ENCODE data around the gene DNAJC12. TPM values are rescaled to one million over a fixed set of nuclear protein-coding genes. Genes with fewer than 3 reads are reported as not detected.

Gene DNAJC12
- polyA plus RNA-seq, 2 of the 4 experiments (the other 2 are of a cell fraction), result 19.1 to 80.0 TPM

DNA sequence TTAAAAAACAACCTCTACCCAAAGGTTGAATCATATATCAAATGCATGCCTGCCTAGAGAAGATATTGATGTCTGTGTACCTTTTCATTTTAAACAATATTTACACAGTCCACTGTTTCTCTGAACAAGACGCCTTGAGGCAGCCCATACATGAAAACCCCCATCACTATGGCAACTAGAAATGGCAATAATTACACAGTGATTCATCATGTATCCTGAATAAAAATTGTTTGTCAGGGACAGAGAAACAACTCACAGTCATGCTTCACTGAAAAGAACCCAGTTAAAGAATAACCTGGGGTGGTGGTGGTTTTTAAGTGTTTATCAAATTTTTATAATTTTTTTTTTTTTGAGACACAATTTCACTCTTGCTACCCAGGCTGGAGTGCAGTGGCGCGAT lies 19.7 kb downstream of the DNAJC12 start:
- ChIA-PET POLR2A (no interaction called here), CTCF (interaction anchor here (1.2 to 2.4 kb wide), 2 partner anchors 30 to 52 kb away, joined by 4 to 15 read pairs; no protein-coding TSS in a partner anchor)
- FAIRE-seq, result peak; percentile 96
- peak overlapping the region; percentile 95 to 97 for H3K27ac ChIP-seq
- 0% methylated on average over 3 of the region's 3 CpGs for WGBS (ENCODE audit: missing lambda C conversion rate)
- peaks cover 78% of the 10 kb centered on the region for H3K4me1 ChIP-seq
- peak overlapping the region; percentile 17; the same call in 2 of the 3 replicates for H3K4me3 ChIP-seq
- H3K4me2 ChIP-seq, result peak overlapping the region; percentile 82
- H3K9me3 ChIP-seq, result no peaks in the 10 kb centered on the region
- DNase-seq (ENCODE audit: low read depth in 1 of 2, low spot score in 1 of 2), result peak; percentile 73 to 97
- ATAC-seq, result peak; percentile 78 to 83
- TF ChIP-seq JUNB (IDR thresholded peaks at IDR 0.05) (peak; percentile 98), ESRRA (IDR thresholded peaks at IDR 0.05; ENCODE audit: borderline replicate concordance, low read length) (no peak), CEBPB (IDR thresholded peaks at IDR 0.05) (peak in 1 of 2 experiments; percentile 62; a peak in 1 of 4 replicates), CBX2 (IDR thresholded peaks at IDR 0.05; ENCODE audit: borderline replicate concordance, low read depth) (no peak), POLR2AphosphoS2 (conservative IDR thresholded peaks at IDR 0.05; ENCODE audit: low read length) (no peak), ZC3H11A (IDR thresholded peaks at IDR 0.05) (no peak), RCOR1 (IDR thresholded peaks at IDR 0.05; ENCODE audit: low read depth, low read length) (no peak), HDAC2 (IDR thresholded peaks at IDR 0.05) (no peak), EHF (CRISPR knock-in tag; IDR thresholded peaks at IDR 0.05) (no peak), GATA3 (IDR thresholded peaks at IDR 0.05; ENCODE audit: borderline replicate concordance) (peak; percentile 93), POLR2A (IDR thresholded peaks at IDR 0.05; ENCODE audit: low read length) (no peak), TFCP2L1 (CRISPR knock-in tag; IDR thresholded peaks at IDR 0.05) (no peak), MYC (IDR thresholded peaks at IDR 0.05; ENCODE audit: borderline replicate concordance, low read length) (no peak), SREBF2 (IDR thresholded peaks at IDR 0.05) (no peak), RAD21 (conservative IDR thresholded peaks at IDR 0.05 in 1 of 2, IDR thresholded peaks at IDR 0.05 in 1 of 2) (peak in 1 of 2 experiments; percentile 38; a peak in 2 of 5 replicates), EHMT2 (IDR thresholded peaks at IDR 0.05; ENCODE audit: low read depth) (no peak), HOXB5 (CRISPR knock-in tag; IDR thresholded peaks at IDR 0.05) (peak; percentile 7; the same call in 1 of the 2 replicates), ZFP36 (IDR thresholded peaks at IDR 0.05; ENCODE audit: borderline replicate concordance, partially characterized antibody) (no peak), BHLHE40 (IDR thresholded peaks at IDR 0.05; ENCODE audit: low read depth, low read length) (no peak), SMC3 (IDR thresholded peaks at IDR 0.05) (no peak; the same call in 1 of the 3 replicates), FOSB (CRISPR knock-in tag; IDR thresholded peaks at IDR 0.05) (no peak), KDM1A (IDR thresholded peaks at IDR 0.05; ENCODE audit: low read depth) (no peak), NFE2L2 (conservative IDR thresholded peaks at IDR 0.05; ENCODE audit: low read length) (no peak), KDM5A (IDR thresholded peaks at IDR 0.05) (no peak), ZSCAN20 (CRISPR knock-in tag; IDR thresholded peaks at IDR 0.05) (no peak), MAZ (IDR thresholded peaks at IDR 0.05; ENCODE audit: borderline replicate concordance, low read depth, low read length) (no peak), CHD4 (IDR thresholded peaks at IDR 0.05; ENCODE audit: borderline replicate concordance) (no peak), NPAS2 (CRISPR knock-in tag; IDR thresholded peaks at IDR 0.05; ENCODE audit: borderline replicate concordance) (no peak), MAFK (IDR thresholded peaks at IDR 0.05; ENCODE audit: partially characterized antibody) (peak; percentile 66), PHF8 (IDR thresholded peaks at IDR 0.05; ENCODE audit: borderline replicate concordance, low read depth) (no peak), FOSL2 (IDR thresholded peaks at IDR 0.05) (peak; percentile 92), FOSL2 (CRISPR knock-in tag; IDR thresholded peaks at IDR 0.05) (peak; percentile 98), HOXB13 (CRISPR knock-in tag; IDR thresholded peaks at IDR 0.05; ENCODE audit: low read depth) (no peak), EP300 (IDR thresholded peaks at IDR 0.05) (peak; percentile 86 to 91; a peak in 3 of 5 replicates)
- TF ChIP-seq, protein P1, sequence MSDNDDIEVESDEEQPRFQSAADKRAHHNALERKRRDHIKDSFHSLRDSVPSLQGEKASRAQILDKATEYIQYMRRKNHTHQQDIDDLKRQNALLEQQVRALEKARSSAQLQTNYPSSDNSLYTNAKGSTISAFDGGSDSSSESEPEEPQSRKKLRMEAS (IDR thresholded peaks at IDR 0.05), result peak; percentile 67; the same call in 1 of the 2 replicates
- TF ChIP-seq, protein P2, sequence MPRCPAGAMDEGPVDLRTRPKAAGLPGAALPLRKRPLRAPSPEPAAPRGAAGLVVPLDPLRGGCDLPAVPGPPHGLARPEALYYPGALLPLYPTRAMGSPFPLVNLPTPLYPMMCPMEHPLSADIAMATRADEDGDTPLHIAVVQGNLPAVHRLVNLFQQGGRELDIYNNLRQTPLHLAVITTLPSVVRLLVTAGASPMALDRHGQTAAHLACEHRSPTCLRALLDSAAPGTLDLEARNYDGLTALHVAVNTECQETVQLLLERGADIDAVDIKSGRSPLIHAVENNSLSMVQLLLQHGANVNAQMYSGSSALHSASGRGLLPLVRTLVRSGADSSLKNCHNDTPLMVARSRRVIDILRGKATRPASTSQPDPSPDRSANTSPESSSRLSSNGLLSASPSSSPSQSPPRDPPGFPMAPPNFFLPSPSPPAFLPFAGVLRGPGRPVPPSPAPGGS (IDR thresholded peaks at IDR 0.05), result peak; percentile 94
- TF ChIP-seq, protein P3, sequence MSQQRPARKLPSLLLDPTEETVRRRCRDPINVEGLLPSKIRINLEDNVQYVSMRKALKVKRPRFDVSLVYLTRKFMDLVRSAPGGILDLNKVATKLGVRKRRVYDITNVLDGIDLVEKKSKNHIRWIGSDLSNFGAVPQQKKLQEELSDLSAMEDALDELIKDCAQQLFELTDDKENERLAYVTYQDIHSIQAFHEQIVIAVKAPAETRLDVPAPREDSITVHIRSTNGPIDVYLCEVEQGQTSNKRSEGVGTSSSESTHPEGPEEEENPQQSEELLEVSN (IDR thresholded peaks at IDR 0.05; ENCODE audit: borderline replicate concordance, low read depth), result no peak
- TF ChIP-seq, protein P4, sequence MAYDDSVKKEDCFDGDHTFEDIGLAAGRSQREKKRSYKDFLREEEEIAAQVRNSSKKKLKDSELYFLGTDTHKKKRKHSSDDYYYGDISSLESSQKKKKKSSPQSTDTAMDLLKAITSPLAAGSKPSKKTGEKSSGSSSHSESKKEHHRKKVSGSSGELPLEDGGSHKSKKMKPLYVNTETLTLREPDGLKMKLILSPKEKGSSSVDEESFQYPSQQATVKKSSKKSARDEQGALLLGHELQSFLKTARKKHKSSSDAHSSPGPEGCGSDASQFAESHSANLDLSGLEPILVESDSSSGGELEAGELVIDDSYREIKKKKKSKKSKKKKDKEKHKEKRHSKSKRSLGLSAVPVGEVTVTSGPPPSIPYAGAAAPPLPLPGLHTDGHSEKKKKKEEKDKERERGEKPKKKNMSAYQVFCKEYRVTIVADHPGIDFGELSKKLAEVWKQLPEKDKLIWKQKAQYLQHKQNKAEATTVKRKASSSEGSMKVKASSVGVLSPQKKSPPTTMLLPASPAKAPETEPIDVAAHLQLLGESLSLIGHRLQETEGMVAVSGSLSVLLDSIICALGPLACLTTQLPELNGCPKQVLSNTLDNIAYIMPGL (CRISPR knock-in tag; IDR thresholded peaks at IDR 0.05; ENCODE audit: borderline replicate concordance), result no peak
- TF ChIP-seq, protein P5, sequence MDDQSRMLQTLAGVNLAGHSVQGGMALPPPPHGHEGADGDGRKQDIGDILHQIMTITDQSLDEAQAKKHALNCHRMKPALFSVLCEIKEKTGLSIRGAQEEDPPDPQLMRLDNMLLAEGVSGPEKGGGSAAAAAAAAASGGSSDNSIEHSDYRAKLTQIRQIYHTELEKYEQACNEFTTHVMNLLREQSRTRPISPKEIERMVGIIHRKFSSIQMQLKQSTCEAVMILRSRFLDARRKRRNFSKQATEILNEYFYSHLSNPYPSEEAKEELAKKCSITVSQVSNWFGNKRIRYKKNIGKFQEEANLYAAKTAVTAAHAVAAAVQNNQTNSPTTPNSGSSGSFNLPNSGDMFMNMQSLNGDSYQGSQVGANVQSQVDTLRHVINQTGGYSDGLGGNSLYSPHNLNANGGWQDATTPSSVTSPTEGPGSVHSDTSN (IDR thresholded peaks at IDR 0.05), result peak; percentile 47
- TF ChIP-seq, protein P6, sequence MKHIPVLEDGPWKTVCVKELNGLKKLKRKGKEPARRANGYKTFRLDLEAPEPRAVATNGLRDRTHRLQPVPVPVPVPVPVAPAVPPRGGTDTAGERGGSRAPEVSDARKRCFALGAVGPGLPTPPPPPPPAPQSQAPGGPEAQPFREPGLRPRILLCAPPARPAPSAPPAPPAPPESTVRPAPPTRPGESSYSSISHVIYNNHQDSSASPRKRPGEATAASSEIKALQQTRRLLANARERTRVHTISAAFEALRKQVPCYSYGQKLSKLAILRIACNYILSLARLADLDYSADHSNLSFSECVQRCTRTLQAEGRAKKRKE (CRISPR knock-in tag; IDR thresholded peaks at IDR 0.05; ENCODE audit: low read depth), result no peak

Data from A549 (cell line).